Activated CD4-positive, alpha-beta T cell treated with anti-CD3 and anti-CD28 coated beads, Interleukin-2, amount 50 U/mL, for 1 hour (primary cell): ENCODE measurements around the gene CAMK4.
A peak's percentile ranks its signal among the peaks of the same experiment; 100 is the strongest.

ENCODE experiments used
- DNase-seq: peaks from one replicate; pipeline ENCODE4 v3.0.0-alpha.2; 2020

Gene CAMK4

GRCh38 chr5:111223787-111224560 lies at the start of gene CAMK4:
Gene CAMK4, plus strand, starts transcription at chr5:111224384. Its CDS starts 100 bp downstream, at chr5:111224484.
- peak; percentile 83 for DNase-seq

- no peak for DNase-seq
Observed at GRCh38 chr5:111183064-111183463, 41.1 kb upstream of the CAMK4 start.

GRCh38 chr5:111187079-111187478 lies 37.1 kb upstream of the CAMK4 start:
- no peak for DNase-seq

- DNase-seq: no peak
Observed at GRCh38 chr5:111194053-111194452, 30.1 kb upstream of the CAMK4 start.

GRCh38 chr5:111194925-111195324 lies 29.3 kb upstream of the CAMK4 start:
- DNase-seq: no peak

- no peak for DNase-seq
Observed at GRCh38 chr5:111197523-111197922, 26.7 kb upstream of the CAMK4 start.

GRCh38 chr5:111198281-111198966 lies 25.8 kb upstream of the CAMK4 start:
- DNase-seq: no peak

- no peak for DNase-seq
Observed at GRCh38 chr5:111200828-111201227, 23.4 kb upstream of the CAMK4 start.

- no peak for DNase-seq
Observed at GRCh38 chr5:111201705-111202104, 22.5 kb upstream of the CAMK4 start.

- no peak for DNase-seq
Observed at GRCh38 chr5:111211341-111211740, 12.8 kb upstream of the CAMK4 start.

GRCh38 chr5:111214052-111214742 lies 10.0 kb upstream of the CAMK4 start:
- DNase-seq: no peak

GRCh38 chr5:111215971-111216370 lies 8.2 kb upstream of the CAMK4 start:
- DNase-seq: no peak

- DNase-seq: no peak
Observed at GRCh38 chr5:111221139-111221538, 3.0 kb upstream of the CAMK4 start.

- no peak for DNase-seq
Observed at GRCh38 chr5:111223101-111223786, 940 bp upstream of the CAMK4 start.

GRCh38 chr5:111224561-111225345 lies 569 bp downstream of the CAMK4 start:
- DNase-seq: no peak

GRCh38 chr5:111225926-111226325 lies 1.7 kb downstream of the CAMK4 start:
- no peak for DNase-seq

- no peak for DNase-seq
Observed at GRCh38 chr5:111226556-111226955, 2.4 kb downstream of the CAMK4 start.

- no peak for DNase-seq
Observed at GRCh38 chr5:111227226-111227782, 3.1 kb downstream of the CAMK4 start.

GRCh38 chr5:111227801-111228200 lies 3.6 kb downstream of the CAMK4 start:
- no peak for DNase-seq

- DNase-seq: no peak
Observed at GRCh38 chr5:111228520-111229220, 4.5 kb downstream of the CAMK4 start.

GRCh38 chr5:111229221-111229835 lies 5.1 kb downstream of the CAMK4 start:
- no peak for DNase-seq
